Ascending aorta (tissue), 2 donors: ENCODE results near the gene PITPNM3. TPM values are rescaled to one million over a fixed set of nuclear protein-coding genes. Genes with fewer than 3 reads are reported as not detected.

ENCODE experiments used
- DNase-seq, 2 donors: peaks; one replicate each; pipeline ENCODE4 v3.0.0-alpha.2; 2019; ENCODE audit warnings: low spot score in 2 of 2
- H3K27ac ChIP-seq, 2 donors: fragments of 200-600 bp; sonication (generic); one replicate each; pipeline ENCODE4 v1.5.1; 2016 to 2017; ENCODE audit warnings: mild to moderate bottlenecking in 1 of 2
- H3K27me3 ChIP-seq: fragments of 200-600 bp; sonication (generic); one replicate; pipeline ENCODE4 v1.5.1; 2017
- H3K36me3 ChIP-seq, 2 donors: fragments of 200-600 bp; sonication (generic); one replicate each; pipeline ENCODE4 v1.5.1; 2016
- H3K4me1 ChIP-seq, 2 donors: fragments of 200-600 bp; sonication (generic); one replicate each; pipeline ENCODE4 v1.5.1; 2016 to 2017; ENCODE audit warnings: mild to moderate bottlenecking in 1 of 2
- H3K4me3 ChIP-seq, 2 donors: fragments of 200-600 bp; sonication (generic); one replicate each; pipeline ENCODE4 v1.5.1; 2016 to 2017; ENCODE audit warnings: mild to moderate bottlenecking in 1 of 2
- H3K9me3 ChIP-seq, 2 donors: fragments of 200-600 bp; sonication (generic); one replicate each; pipeline ENCODE4 v1.5.1; 2016
- CTCF ChIP-seq, 3 experiments: fragments of 200-600 bp in 2 of 3; fragments of 450-650 bp in 1 of 3; sonication (generic) in 2 of 3; IDR thresholded peaks; one replicate each; pipeline ENCODE4 v1.5.1; 2016 to 2019; ENCODE audit warnings: antibody characterized with exemption in 3 of 3, mild to moderate bottlenecking in 1 of 3, moderate library complexity in 1 of 3
- intact Hi-C: fragments of 100-400 bp; cut with DNase I; formaldehyde crosslinking; loops from one replicate; pipeline ENCODE4 v1.15.1; 2023
- total RNA-seq: library from RNA; depleted of rRNA; stranded (reverse); fragments of >200 nt; gene quantifications from one replicate; pipeline ENCODE4 v1.1.0, GENCODE V29; 2016

Gene PITPNM3
- total RNA-seq, 1 donor from 2014 or later: 10.4 TPM

- DNase-seq: no peak
- no peak for TF ChIP-seq CTCF (IDR thresholded peaks at IDR 0.05)
- H3K9me3 ChIP-seq: peaks cover 0 to 3% of the 10 kb centered on the region in 2 donors
- intact Hi-C loops: no loop called here
- H3K4me3 ChIP-seq: no peak overlapping the region
- no peaks in the 10 kb centered on the region for H3K36me3 ChIP-seq
- no peaks in the 10 kb centered on the region for H3K4me1 ChIP-seq
- no peaks in the 10 kb centered on the region for H3K27me3 ChIP-seq
- no peak overlapping the region for H3K27ac ChIP-seq
Measured at GRCh38 chr17:6465206-6466003, 91.0 kb downstream of the PITPNM3 start.

GRCh38 chr17:6464446-6465041 is 91.8 kb downstream of the PITPNM3 start:
- intact Hi-C loops: no loop called here
- no peak overlapping the region for H3K4me3 ChIP-seq
- TF ChIP-seq CTCF (IDR thresholded peaks at IDR 0.05): no peak
- no peak overlapping the region for H3K27ac ChIP-seq
- no peaks in the 10 kb centered on the region for H3K4me1 ChIP-seq
- H3K9me3 ChIP-seq: peaks cover 0 to 3% of the 10 kb centered on the region in 2 donors
- H3K27me3 ChIP-seq: no peaks in the 10 kb centered on the region
- no peaks in the 10 kb centered on the region for H3K36me3 ChIP-seq
- no peak for DNase-seq

DNA sequence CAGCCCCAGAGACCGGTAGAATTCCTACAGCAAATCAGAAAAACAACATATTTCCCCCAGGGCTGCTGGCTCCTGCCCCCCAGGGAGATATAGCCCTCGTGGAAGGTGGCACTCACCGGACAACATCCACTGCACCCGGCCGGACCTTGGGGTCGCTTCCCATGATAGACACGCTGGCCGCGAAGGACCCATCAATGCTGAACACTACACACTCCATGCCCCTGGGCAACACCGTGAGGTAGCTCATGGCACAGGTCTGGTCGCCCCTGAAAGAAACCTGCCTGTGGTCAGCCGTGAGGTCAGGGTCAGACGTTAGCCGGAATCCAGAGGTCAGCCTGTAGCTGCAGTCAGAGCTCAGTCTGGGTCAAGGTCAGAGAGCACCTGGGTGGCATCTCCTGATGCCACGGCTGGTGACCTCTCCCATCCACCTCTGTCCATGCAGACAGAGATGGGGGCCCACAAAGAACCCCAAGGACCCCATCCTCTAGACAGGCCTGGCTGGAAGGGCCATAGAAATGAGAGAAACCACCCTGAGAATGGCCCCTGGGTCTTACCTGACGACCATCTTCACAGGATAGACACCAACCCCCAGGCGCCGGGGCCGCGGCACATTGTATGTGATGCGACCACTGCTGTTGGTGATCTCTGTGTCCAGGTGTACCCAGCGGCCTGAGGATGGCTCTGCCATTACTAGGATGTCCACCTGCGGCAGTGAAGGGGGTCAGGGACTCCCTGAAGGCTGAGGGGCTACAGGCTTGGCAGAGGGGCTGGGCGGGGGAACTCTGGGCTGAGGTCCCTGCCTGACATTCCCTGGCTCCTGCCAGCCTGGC is 92.5 kb downstream of the PITPNM3 start:
- H3K9me3 ChIP-seq: peaks cover 0 to 3% of the 10 kb centered on the region in 2 donors
- no peak overlapping the region for H3K27ac ChIP-seq
- no peak for TF ChIP-seq CTCF (IDR thresholded peaks at IDR 0.05)
- H3K4me3 ChIP-seq: no peak overlapping the region
- H3K27me3 ChIP-seq: no peaks in the 10 kb centered on the region
- H3K4me1 ChIP-seq: no peaks in the 10 kb centered on the region
- DNase-seq: no peak
- H3K36me3 ChIP-seq: no peaks in the 10 kb centered on the region
- intact Hi-C loops: no loop called here

- DNase-seq: no peak
- Histone ChIP-seq H3K9me3 (peaks cover 0 to 2% of the 10 kb centered on the region in 2 donors), H3K36me3 (no peaks in the 10 kb centered on the region), H3K27ac (no peak overlapping the region), H3K4me3 (no peak overlapping the region), H3K27me3 (no peaks in the 10 kb centered on the region), H3K4me1 (no peaks in the 10 kb centered on the region)
- intact Hi-C loops: no loop called here
- TF ChIP-seq CTCF (IDR thresholded peaks at IDR 0.05): no peak
Measured at GRCh38 chr17:6462692-6463091, 93.7 kb downstream of the PITPNM3 start.

GRCh38 chr17:6461792-6462524 is 94.4 kb downstream of the PITPNM3 start:
- no peak for DNase-seq
- no peaks in the 10 kb centered on the region for H3K27me3 ChIP-seq
- no peaks in the 10 kb centered on the region for H3K9me3 ChIP-seq
- no peaks in the 10 kb centered on the region for H3K36me3 ChIP-seq
- no peak for TF ChIP-seq CTCF (IDR thresholded peaks at IDR 0.05)
- intact Hi-C loops: no loop called here
- H3K4me1 ChIP-seq: no peaks in the 10 kb centered on the region
- H3K4me3 ChIP-seq: no peak overlapping the region
- no peak overlapping the region for H3K27ac ChIP-seq
